Measurements from ENCODE around the gene SPRR1B. TPM values are rescaled to one million over a fixed set of nuclear protein-coding genes. Genes with fewer than 3 reads are reported as not detected.

The SPRR1B gene
- total and polyA plus RNA-seq, 2 of the 13 experiments (the other 11 are each of a cell fraction or from before 2014, with no cell fraction given), result not detected

DNA sequence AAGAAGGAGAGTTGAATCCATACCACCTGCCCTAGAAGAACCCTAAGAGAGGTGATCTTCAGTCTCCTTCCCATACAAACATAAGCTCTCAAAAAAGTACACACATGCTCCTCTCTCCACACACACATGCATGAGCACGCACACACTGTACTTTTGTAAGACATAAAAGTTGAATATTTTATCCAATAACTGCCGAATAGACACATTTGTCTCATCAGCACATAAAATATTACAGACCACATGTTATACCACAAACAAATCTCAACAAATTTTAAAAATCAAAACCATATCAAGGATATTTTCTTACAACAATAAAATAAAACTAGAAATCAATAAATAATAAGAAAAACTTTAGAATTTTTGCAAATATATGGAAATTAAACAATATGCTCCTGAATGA, 44.4 kb upstream of the SPRR1B start (continued):
- peak; percentile 31; the same call in 1 of the 2 replicates for TF ChIP-seq MAFF (IDR thresholded peaks at IDR 0.05; ENCODE audit: low read depth, low read length)

DNA sequence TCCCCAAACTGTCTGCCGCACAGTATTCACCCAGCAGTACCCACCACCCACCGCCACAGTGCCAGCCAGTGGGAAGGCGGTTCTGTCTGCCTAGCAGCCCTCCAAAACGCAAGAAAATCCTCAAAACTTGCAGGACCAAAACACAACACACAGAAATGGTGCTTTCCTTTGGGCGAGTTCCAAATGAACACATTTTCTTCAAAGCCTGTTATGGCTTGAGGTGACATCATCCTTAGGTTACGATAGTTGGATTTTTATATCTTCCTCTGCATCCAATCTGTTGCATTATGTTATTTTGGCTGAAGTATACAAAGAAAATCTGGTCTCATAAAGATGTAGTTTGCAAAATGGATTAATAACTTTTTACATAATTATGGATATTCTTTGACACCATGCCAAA, 37.8 kb upstream of the SPRR1B start:
- H2AFZ ChIP-seq (ENCODE audit: low read length), result no peak overlapping the region
- H3K4me2 ChIP-seq (ENCODE audit: low read depth, low read length), result no peak overlapping the region
- no peaks in the 10 kb centered on the region for H3K9me3 ChIP-seq (ENCODE audit: low read length)
- no peaks in the 10 kb centered on the region for H3K4me1 ChIP-seq (ENCODE audit: insufficient read depth, low read length)
- intact Hi-C loops (cut with micrococcal nuclease; ENCODE audit: unreplicated experiment), result no loop called here
- TF ChIP-seq SCMH1 (CRISPR knock-in tag; IDR thresholded peaks at IDR 0.05; ENCODE audit: borderline replicate concordance) (no peak), MAZ (IDR thresholded peaks at IDR 0.05; ENCODE audit: borderline replicate concordance, low read depth, low read length) (no peak), MAZ (CRISPR knock-in tag; IDR thresholded peaks at IDR 0.05; ENCODE audit: low read depth) (no peak), ATF7 (IDR thresholded peaks at IDR 0.05) (peak; percentile 36; the same call in 1 of the 2 replicates), ATF7 (CRISPR knock-in tag; IDR thresholded peaks at IDR 0.05) (no peak)
- TF ChIP-seq, protein P1, sequence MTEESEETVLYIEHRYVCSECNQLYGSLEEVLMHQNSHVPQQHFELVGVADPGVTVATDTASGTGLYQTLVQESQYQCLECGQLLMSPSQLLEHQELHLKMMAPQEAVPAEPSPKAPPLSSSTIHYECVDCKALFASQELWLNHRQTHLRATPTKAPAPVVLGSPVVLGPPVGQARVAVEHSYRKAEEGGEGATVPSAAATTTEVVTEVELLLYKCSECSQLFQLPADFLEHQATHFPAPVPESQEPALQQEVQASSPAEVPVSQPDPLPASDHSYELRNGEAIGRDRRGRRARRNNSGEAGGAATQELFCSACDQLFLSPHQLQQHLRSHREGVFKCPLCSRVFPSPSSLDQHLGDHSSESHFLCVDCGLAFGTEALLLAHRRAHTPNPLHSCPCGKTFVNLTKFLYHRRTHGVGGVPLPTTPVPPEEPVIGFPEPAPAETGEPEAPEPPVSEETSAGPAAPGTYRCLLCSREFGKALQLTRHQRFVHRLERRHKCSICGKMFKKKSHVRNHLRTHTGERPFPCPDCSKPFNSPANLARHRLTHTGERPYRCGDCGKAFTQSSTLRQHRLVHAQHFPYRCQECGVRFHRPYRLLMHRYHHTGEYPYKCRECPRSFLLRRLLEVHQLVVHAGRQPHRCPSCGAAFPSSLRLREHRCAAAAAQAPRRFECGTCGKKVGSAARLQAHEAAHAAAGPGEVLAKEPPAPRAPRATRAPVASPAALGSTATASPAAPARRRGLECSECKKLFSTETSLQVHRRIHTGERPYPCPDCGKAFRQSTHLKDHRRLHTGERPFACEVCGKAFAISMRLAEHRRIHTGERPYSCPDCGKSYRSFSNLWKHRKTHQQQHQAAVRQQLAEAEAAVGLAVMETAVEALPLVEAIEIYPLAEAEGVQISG (CRISPR knock-in tag; IDR thresholded peaks at IDR 0.05), result no peak
- no peak overlapping the region for H3K27ac ChIP-seq (ENCODE audit: extremely low read length, insufficient read depth, low read length)
- no TSS peak for BruUV-seq (replicated peaks)
- no peak for ATAC-seq
- no peaks in the 10 kb centered on the region for H4K20me1 ChIP-seq (ENCODE audit: insufficient read depth, low read length)
- in situ Hi-C loops (cut with HindIII; ENCODE audit: extremely low pct_ligation_motif_present, low pct_unique_long_range_greater_than_20kb), result no loop called here
- POLR2A ChIA-PET, result no interaction called here
- no peaks in the 10 kb centered on the region for H3K79me2 ChIP-seq (ENCODE audit: insufficient read depth, low read length)
- 7% methylated on average over 6 of the region's 6 CpGs for WGBS (ENCODE audit: low lambda C conversion rate)
- H3K4me3 ChIP-seq (replicated peaks in 1 of 3; ENCODE audit: insufficient read depth in 1 of 3, low read depth in 2 of 3, low read length in 3 of 3), result no peak overlapping the region
- CTCF ChIA-PET (ENCODE audit: low intra/inter-chr PET ratio, low total read pairs), result no interaction called here
- FAIRE-seq, result no peak
- DNase-seq (ENCODE audit: low spot score), result no peak
- no peak overlapping the region for H3K9ac ChIP-seq (ENCODE audit: insufficient read depth, low read depth, low read length)
- no peaks in the 10 kb centered on the region for H3K27me3 ChIP-seq (ENCODE audit: control insufficient read depth in 1 of 2, insufficient read depth in 2 of 2, low read length in 2 of 2)
- H3K36me3 ChIP-seq (replicated peaks in 1 of 2; ENCODE audit: control insufficient read depth in 1 of 2, insufficient read depth in 2 of 2, low read length in 2 of 2), result no peaks in the 10 kb centered on the region
